Sigmoid colon (tissue), 4 donors: Measurements from ENCODE around the gene BCAS3.

Source experiments
- EP300 ChIP-seq, 4 donors: sonication (generic); formaldehyde crosslinking; IDR thresholded peaks; one replicate each; pipeline ENCODE4 v1.6.1; 2017; ENCODE audit warnings: antibody characterized with exemption in 4 of 4
- POLR2AphosphoS5 ChIP-seq, 4 donors: sonication (generic); formaldehyde crosslinking; IDR thresholded peaks; one replicate each; pipeline ENCODE4 v1.6.1; 2017; ENCODE audit warnings: antibody characterized with exemption in 4 of 4
- TF ChIP-seq, protein P1 (sequence below), 4 experiments: fragments of 450-650 bp in 3 of 4; fragments of 200-600 bp in 1 of 4; IDR thresholded peaks; one replicate each; pipeline ENCODE4 v1.5.1; 2016 to 2019; ENCODE audit warnings: antibody characterized with exemption in 4 of 4, mild to moderate bottlenecking in 3 of 4, moderate library complexity in 2 of 4

DNA sequence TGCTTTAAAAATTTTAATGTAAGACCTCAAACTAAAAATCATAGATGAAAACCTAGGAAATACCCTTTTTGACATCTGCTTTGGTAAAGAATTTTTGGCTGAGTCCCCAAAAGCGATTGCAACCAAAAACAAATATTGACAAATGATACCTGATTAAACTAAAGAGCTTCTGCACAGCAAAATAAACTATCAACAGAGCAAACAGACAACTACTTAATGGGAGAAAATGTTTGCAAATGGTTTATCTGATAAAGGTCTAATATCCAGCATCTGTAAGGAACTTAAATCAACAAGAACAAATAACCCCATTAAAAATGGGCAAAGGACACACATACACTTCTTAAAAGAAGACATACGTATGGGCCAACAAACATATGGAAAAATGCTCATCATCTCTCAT lies 242.5 kb downstream of the BCAS3 start:
- TF ChIP-seq, protein P1, sequence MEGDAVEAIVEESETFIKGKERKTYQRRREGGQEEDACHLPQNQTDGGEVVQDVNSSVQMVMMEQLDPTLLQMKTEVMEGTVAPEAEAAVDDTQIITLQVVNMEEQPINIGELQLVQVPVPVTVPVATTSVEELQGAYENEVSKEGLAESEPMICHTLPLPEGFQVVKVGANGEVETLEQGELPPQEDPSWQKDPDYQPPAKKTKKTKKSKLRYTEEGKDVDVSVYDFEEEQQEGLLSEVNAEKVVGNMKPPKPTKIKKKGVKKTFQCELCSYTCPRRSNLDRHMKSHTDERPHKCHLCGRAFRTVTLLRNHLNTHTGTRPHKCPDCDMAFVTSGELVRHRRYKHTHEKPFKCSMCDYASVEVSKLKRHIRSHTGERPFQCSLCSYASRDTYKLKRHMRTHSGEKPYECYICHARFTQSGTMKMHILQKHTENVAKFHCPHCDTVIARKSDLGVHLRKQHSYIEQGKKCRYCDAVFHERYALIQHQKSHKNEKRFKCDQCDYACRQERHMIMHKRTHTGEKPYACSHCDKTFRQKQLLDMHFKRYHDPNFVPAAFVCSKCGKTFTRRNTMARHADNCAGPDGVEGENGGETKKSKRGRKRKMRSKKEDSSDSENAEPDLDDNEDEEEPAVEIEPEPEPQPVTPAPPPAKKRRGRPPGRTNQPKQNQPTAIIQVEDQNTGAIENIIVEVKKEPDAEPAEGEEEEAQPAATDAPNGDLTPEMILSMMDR (IDR thresholded peaks at IDR 0.05) = no peak
- TF ChIP-seq POLR2AphosphoS5 (IDR thresholded peaks at IDR 0.05) (no peak), EP300 (IDR thresholded peaks at IDR 0.05) (no peak)
